ENCODE data around the gene EIF4A3. TPM values are rescaled to one million over a fixed set of nuclear protein-coding genes. Genes with fewer than 3 reads are reported as not detected.

The EIF4A3 gene
- total RNA-seq, 2 experiments from 2014 or later, result 259 to 313 TPM

- Histone ChIP-seq H3K4me2 (ENCODE audit: low read length) (no peak overlapping the region), H3K4me1 (ENCODE audit: insufficient read depth, low read length, poor library complexity, severe bottlenecking) (peaks cover 12% of the 10 kb centered on the region), H3K79me2 (ENCODE audit: insufficient read depth, low read depth, low read length) (no peaks in the 10 kb centered on the region), H3K36me3 (ENCODE audit: insufficient read depth, low read length) (no peaks in the 10 kb centered on the region), H3K4me3 (ENCODE audit: low read depth, low read length, poor library complexity, severe bottlenecking) (no peak overlapping the region), H4K20me1 (ENCODE audit: insufficient read depth, low read length) (no peaks in the 10 kb centered on the region), H3K9me3 (ENCODE audit: low read length) (no peaks in the 10 kb centered on the region), H3K27ac (ENCODE audit: low read depth, low read length, poor library complexity, severe bottlenecking) (no peak overlapping the region), H2AFZ (ENCODE audit: low read length) (no peak overlapping the region), H3K9me2 (ENCODE audit: insufficient read depth, low read length) (no peaks in the 10 kb centered on the region)
- no TSS peak for BruUV-seq (replicated peaks)
- POLR2A ChIA-PET, result no interaction called here
- TF ChIP-seq CTCF (conservative IDR thresholded peaks at IDR 0.05; ENCODE audit: low read length) (no peak), EZH2phosphoT487 (IDR thresholded peaks at IDR 0.05; ENCODE audit: borderline replicate concordance, low read depth, low read length) (no peak)
- CTCF ChIA-PET (ENCODE audit: unreplicated experiment), result no interaction called here
- DNase-seq (ENCODE audit: low spot score), result no peak
- intact Hi-C loops (cut with micrococcal nuclease; ENCODE audit: unreplicated experiment), result no loop called here
These were observed 50.3 kb downstream of the EIF4A3 start for GRCh38 chr17:80096561-80097021.

GRCh38 chr17:80095844-80096475 lies 51.0 kb downstream of the EIF4A3 start:
- Histone ChIP-seq H3K79me2 (ENCODE audit: insufficient read depth, low read depth, low read length) (no peaks in the 10 kb centered on the region), H4K20me1 (ENCODE audit: insufficient read depth, low read length) (no peaks in the 10 kb centered on the region), H3K9me2 (ENCODE audit: insufficient read depth, low read length) (no peaks in the 10 kb centered on the region), H3K4me1 (ENCODE audit: insufficient read depth, low read length, poor library complexity, severe bottlenecking) (peaks cover 11% of the 10 kb centered on the region), H3K27ac (ENCODE audit: low read depth, low read length, poor library complexity, severe bottlenecking) (no peak overlapping the region), H3K9me3 (ENCODE audit: low read length) (no peaks in the 10 kb centered on the region), H3K4me3 (ENCODE audit: low read depth, low read length, poor library complexity, severe bottlenecking) (no peak overlapping the region), H2AFZ (ENCODE audit: low read length) (no peak overlapping the region), H3K4me2 (ENCODE audit: low read length) (no peak overlapping the region), H3K36me3 (ENCODE audit: insufficient read depth, low read length) (no peaks in the 10 kb centered on the region)
- ChIA-PET POLR2A (no interaction called here), CTCF (ENCODE audit: unreplicated experiment) (no interaction called here)
- BruUV-seq (replicated peaks), result no TSS peak
- TF ChIP-seq CTCF (conservative IDR thresholded peaks at IDR 0.05; ENCODE audit: low read length), result no peak
- TF ChIP-seq EZH2phosphoT487 (IDR thresholded peaks at IDR 0.05; ENCODE audit: borderline replicate concordance, low read depth, low read length), result no peak
- no peak for DNase-seq (ENCODE audit: low spot score)
- intact Hi-C loops (cut with micrococcal nuclease; ENCODE audit: unreplicated experiment), result no loop called here

- DNase-seq (ENCODE audit: low spot score), result no peak
- Histone ChIP-seq H2AFZ (ENCODE audit: low read length) (no peak overlapping the region), H3K79me2 (ENCODE audit: insufficient read depth, low read depth, low read length) (no peaks in the 10 kb centered on the region), H3K4me2 (ENCODE audit: low read length) (no peak overlapping the region), H3K9me3 (ENCODE audit: low read length) (no peaks in the 10 kb centered on the region), H3K36me3 (ENCODE audit: insufficient read depth, low read length) (no peaks in the 10 kb centered on the region), H4K20me1 (ENCODE audit: insufficient read depth, low read length) (no peaks in the 10 kb centered on the region), H3K9me2 (ENCODE audit: insufficient read depth, low read length) (no peaks in the 10 kb centered on the region), H3K4me1 (ENCODE audit: insufficient read depth, low read length, poor library complexity, severe bottlenecking) (peaks cover 3% of the 10 kb centered on the region), H3K4me3 (ENCODE audit: low read depth, low read length, poor library complexity, severe bottlenecking) (no peak overlapping the region), H3K27ac (ENCODE audit: low read depth, low read length, poor library complexity, severe bottlenecking) (no peak overlapping the region)
- intact Hi-C loops (cut with micrococcal nuclease; ENCODE audit: unreplicated experiment), result no loop called here
- ChIA-PET CTCF (ENCODE audit: unreplicated experiment) (no interaction called here), POLR2A (no interaction called here)
- TF ChIP-seq EZH2phosphoT487 (IDR thresholded peaks at IDR 0.05; ENCODE audit: borderline replicate concordance, low read depth, low read length), result no peak
- no peak for TF ChIP-seq CTCF (conservative IDR thresholded peaks at IDR 0.05; ENCODE audit: low read length)
- no TSS peak for BruUV-seq (replicated peaks)
These were observed 51.7 kb downstream of the EIF4A3 start for GRCh38 chr17:80095038-80095843.
